GM19395 (cell line): Measurements from ENCODE around the gene DERA.
"Not testable (repeated sequence)": the region's sequence is repeated elsewhere in the genome, so short reads cannot be mapped to it uniquely, and the experiment has no call there.

Source experiments
- ATAC-seq: cut with Tn5 transposase; IDR thresholded peaks from one replicate; pipeline ENCODE4 v1.9.1; 2021; ENCODE audit warnings: mild to moderate bottlenecking, moderate library complexity; ENCODE audit not compliant: unreplicated experiment

The DERA gene

DNA sequence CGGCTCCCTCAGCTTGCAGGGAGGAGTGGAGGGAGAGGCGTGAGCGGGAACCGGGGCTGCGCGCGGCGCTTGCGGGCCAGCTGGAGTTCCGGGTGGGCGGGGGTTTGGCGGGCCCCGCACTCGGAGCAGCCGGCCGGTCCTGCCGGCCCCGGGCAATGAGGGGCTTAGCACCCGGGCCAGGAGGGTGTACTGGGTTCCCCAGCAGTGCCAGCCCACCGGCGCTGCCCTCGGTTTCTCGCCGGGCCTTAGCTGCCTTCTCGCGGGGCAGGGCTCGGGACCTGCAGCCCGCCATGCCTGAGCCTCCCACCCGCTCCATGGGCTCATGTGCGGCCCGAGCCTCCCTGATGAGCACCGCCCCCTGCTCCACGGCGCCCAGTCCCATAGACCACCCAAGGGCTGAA is 146.2 kb downstream of the DERA start:
- ATAC-seq = not testable (repeated sequence)

DNA sequence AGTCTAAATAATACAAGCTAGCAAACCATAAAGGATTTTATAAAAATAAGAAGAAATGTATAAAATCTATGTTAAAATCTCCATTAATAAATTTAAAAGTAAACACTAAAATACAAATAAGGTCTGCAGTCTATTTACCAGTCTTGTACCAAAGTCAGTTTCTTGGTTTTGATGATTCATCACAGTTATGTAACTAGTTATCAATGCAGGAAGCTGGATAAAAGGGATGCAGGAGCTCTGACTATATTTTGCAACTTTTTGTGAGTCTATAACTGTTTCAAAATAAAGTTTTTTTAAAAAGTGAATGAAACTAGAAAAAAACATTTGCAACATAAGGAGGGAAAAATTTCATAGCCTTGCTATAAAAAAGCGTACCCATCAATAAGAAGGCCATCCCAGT is 151.5 kb downstream of the DERA start:
- no peak for ATAC-seq

DNA sequence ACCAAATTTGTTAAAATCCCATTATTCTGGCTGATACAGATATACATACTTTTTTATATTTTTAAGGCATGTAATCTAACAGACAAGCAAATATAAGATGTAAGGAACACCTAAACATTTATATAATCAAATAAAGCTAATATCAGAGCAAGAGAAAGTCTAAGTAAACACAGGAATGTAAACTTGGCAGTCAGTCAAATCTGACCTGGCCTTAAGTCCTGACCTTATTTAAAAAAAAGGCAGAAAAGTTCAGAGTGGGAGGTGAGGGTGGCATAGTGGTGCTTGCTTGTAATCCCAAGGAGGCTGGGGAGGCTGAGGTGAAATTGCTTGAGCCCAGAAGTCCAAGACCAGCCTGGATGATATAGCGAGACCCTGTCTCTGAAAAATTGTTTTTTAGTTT is 152.6 kb downstream of the DERA start:
- ATAC-seq = no peak

DNA sequence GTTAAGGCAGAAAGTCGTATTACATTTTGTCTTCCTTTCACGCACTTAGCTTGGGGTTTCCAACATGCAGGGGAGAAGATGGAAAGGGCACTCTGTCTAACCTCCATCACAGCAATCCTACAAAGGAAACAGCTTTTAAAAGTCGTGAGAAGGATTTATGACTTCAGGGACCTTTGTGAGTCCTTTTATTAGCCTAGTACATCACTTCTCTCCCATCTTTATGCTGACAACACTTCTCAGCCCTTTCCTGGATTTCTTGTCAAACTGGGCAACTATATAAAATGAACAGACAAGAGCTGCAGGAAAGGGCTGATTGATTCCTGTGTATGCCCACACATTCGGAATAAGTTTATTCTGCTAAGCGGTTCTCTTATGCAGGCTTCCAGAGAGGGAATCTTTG is 159.0 kb downstream of the DERA start:
- ATAC-seq = no peak

DNA sequence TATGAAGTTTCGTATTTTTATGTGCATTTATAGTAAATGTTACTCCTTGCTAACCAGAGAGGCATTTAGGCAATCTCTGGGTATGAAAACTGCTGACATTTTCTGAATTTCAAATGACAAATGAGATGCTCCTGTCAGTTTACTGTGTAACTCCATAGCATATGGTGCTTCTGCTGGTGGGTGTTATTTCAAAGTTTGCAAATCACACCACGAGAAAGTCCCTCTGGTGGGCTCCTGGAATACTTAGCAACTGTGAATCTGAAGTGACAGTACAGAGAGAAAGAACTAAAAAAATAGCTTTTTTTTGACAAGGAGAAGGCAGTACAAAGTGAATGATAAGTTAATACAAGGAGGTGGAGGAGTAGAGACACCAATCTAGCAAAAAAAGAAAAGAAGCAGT is 161.5 kb downstream of the DERA start:
- no peak for ATAC-seq

- no peak for ATAC-seq
Observed at GRCh38 chr12:16074894-16075293, 163.8 kb downstream of the DERA start.

DNA sequence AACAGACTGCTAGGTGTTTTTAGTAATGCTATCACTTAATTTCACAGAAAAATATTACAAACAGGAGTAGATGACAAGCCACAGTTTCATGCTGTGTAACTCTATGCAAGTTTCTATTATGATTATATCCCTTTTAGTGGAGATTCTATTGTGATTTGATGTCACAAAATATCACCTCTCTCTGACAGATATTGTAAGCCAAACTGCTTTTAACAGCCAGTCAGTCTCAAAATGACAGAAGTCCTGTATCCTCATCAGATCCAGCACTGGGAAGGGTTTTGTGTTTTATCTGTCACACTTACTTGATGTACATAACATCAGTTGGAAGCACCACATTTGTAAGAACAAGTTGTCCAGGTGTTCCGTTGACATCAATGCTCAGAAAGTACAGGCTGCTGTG is 164.8 kb downstream of the DERA start:
- no peak for ATAC-seq

DNA sequence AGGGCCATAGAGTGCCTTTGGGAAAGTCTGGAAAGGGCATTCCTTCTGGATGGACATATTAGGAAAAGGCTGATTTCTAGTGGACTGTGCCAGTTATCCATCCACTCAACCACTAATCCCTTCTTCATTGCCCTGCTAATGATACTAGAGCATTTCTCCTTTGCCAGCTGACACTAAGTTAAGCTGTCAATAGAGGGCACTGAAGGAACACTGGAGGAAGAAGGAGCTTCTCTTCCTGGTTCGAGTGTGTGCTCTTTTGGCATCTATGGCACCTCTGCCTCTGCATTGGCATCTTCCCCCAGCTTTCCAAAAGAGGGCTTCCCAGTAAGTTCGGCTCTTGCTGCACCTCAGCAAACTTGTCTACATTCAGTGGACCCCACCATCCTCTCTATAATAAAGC is 165.4 kb downstream of the DERA start:
- ATAC-seq = peak; percentile 80

- ATAC-seq = peak; percentile 61
Observed at GRCh38 chr12:16076970-16077522, 165.9 kb downstream of the DERA start.

DNA sequence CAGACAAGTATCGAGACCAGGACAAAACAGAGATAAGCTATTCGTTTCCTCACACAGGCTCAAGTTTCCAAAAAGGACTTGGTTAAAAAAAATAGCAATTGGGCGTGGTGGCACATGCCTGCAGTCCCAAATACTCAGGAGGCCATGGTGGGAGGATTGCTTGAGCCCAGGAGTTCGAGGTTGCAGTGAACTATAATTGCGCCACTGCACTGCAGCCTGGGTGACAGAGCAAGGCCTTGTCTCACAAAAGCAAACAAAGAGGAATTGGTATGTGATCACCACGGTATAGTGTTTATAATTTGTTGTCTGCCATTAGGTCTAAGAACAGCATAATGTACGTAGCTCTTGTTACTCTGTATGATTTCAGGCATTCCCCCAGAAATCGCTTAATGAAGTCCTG is 175.3 kb downstream of the DERA start:
- ATAC-seq = no peak

DNA sequence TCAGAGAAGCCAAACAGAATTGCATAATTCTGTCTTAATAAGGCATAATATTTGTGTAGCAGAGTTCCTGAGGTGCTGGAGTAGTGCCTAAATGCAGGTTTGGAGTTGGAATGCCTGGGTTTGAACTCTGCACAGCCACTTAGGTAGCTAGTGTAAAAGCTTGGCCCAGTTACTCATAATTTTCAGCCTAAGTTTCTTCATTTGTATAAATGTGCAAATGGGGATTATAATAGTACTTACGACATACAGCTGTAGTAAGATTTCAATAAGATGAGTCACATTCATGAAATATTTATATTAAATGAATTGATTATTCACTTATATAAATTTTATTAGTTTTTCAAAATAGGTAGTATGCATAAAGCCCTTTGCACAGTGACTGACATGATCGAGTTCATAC is 175.8 kb downstream of the DERA start:
- no peak for ATAC-seq
